Neural progenitor cell (in vitro differentiated cells): Measurements from ENCODE around the gene SMG6.

Source experiments
- CTCF ChIP-seq: fragments of 200-600 bp; sonication (generic); IDR thresholded peaks from 2 replicates; pipeline ENCODE4 v1.5.1; 2017; ENCODE audit warnings: antibody characterized with exemption, mild to moderate bottlenecking
- EZH2 ChIP-seq: fragments of 200-600 bp; sonication (generic); IDR thresholded peaks from 2 replicates; pipeline ENCODE4 v1.6.1; 2017; ENCODE audit warnings: antibody characterized with exemption, mild to moderate bottlenecking, moderate library complexity
- EZH2phosphoT487 ChIP-seq: fragments of 200-600 bp; sonication (generic); IDR thresholded peaks from 2 replicates; pipeline ENCODE4 v1.6.1; 2017; ENCODE audit warnings: antibody characterized with exemption

GRCh38 chr17:2074919-2075318, 228.7 kb downstream of the SMG6 start:
- TF ChIP-seq CTCF = no peak
- TF ChIP-seq EZH2 = no peak
- no peak for TF ChIP-seq EZH2phosphoT487
